Activated CD4-positive, alpha-beta T cell treated with anti-CD3 and anti-CD28 coated beads, Interleukin-2, Interleukin-6, amounts not matched to agents 100 ng/mL and 50 ng/mL, durations not matched to agents 16 hours and 8 hours (primary cell): ENCODE results near the gene DDX59.
A peak's percentile ranks its signal among the peaks of the same experiment; 100 is the strongest.
"Not testable (repeated sequence)": the region's sequence is repeated elsewhere in the genome, so short reads cannot be mapped to it uniquely, and the experiment has no call there.

Experiments used
- DNase-seq: peaks from one replicate; pipeline ENCODE4 v3.0.0-alpha.2; 2020

Gene DDX59

GRCh38 chr1:200670242-200671118 lies 773 bp upstream of the DDX59 start:
- DNase-seq, result no peak

- DNase-seq, result no peak
Observed at GRCh38 chr1:200668514-200669313, 993 bp downstream of the DDX59 start.

- DNase-seq, result no peak
Observed at GRCh38 chr1:200666309-200666708, 3.4 kb downstream of the DDX59 start.

- no peak for DNase-seq
Observed at GRCh38 chr1:200665861-200666260, 3.8 kb downstream of the DDX59 start.

GRCh38 chr1:200660719-200661118 lies 9.0 kb downstream of the DDX59 start:
- DNase-seq, result no peak

GRCh38 chr1:200659269-200659668 lies 10.4 kb downstream of the DDX59 start:
- no peak for DNase-seq

- no peak for DNase-seq
Observed at GRCh38 chr1:200658037-200658818, 11.5 kb downstream of the DDX59 start.

- DNase-seq, result peak; percentile 41
Observed at GRCh38 chr1:200654660-200655059, 15.0 kb downstream of the DDX59 start.

GRCh38 chr1:200653022-200653462 lies 16.7 kb downstream of the DDX59 start:
- DNase-seq, result peak; percentile 76

- DNase-seq, result no peak
Observed at GRCh38 chr1:200652378-200652777, 17.3 kb downstream of the DDX59 start.

- DNase-seq, result no peak
Observed at GRCh38 chr1:200646515-200646914, 23.2 kb downstream of the DDX59 start.

GRCh38 chr1:200644021-200644420 lies 25.7 kb downstream of the DDX59 start:
- no peak for DNase-seq

GRCh38 chr1:200642481-200642880 lies 27.2 kb downstream of the DDX59 start:
- DNase-seq, result no peak

GRCh38 chr1:200640963-200641401 lies 28.7 kb downstream of the DDX59 start:
- no peak for DNase-seq

- DNase-seq, result no peak
Observed at GRCh38 chr1:200640373-200640962, 29.2 kb downstream of the DDX59 start.

- DNase-seq, result no peak
Observed at GRCh38 chr1:200638073-200638472, 31.6 kb downstream of the DDX59 start.

GRCh38 chr1:200636681-200637080 lies 33.0 kb downstream of the DDX59 start:
- no peak for DNase-seq

GRCh38 chr1:200634261-200635122 lies 35.2 kb downstream of the DDX59 start:
- DNase-seq, result no peak

- DNase-seq, result no peak
Observed at GRCh38 chr1:200631375-200631774, 38.3 kb downstream of the DDX59 start.

- DNase-seq, result not testable (repeated sequence)
Observed at GRCh38 chr1:200630515-200630899, 39.2 kb downstream of the DDX59 start.

- no peak for DNase-seq
Observed at GRCh38 chr1:200629876-200630514, 39.7 kb downstream of the DDX59 start.
